Measurements from ENCODE around the gene FGF6.

Gene FGF6

DNA sequence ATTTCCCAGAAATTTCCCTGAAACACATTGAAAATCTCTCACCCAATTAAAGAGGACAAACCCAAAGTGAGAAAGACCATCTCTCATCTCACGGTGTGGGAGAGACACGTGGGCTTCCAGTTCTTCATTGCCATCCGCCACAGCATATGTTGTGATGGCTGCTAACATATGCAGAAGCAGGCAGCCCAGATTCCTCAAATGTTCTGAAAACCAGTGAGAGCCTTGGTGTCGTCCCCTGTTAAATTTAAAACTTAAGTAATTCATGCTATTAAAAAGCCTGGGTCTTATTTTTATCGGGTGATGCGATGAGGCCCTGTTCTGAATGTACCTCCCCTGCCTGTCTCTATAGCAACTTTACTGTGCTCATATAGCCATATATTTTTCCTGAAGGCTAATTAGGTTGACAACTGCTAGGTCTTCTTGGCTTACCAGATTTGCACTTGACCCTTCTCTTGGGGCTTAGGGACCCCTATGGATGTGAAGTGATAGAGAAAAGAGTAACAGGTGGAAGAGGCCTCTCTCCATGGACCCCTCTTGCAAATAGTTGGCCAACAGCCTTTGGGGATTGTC lies 2.8 kb upstream of the FGF6 start:
- DNase-seq (ENCODE audit: low read depth, low spot score) = no peak
- no peak overlapping the region for H3K27ac ChIP-seq

DNA sequence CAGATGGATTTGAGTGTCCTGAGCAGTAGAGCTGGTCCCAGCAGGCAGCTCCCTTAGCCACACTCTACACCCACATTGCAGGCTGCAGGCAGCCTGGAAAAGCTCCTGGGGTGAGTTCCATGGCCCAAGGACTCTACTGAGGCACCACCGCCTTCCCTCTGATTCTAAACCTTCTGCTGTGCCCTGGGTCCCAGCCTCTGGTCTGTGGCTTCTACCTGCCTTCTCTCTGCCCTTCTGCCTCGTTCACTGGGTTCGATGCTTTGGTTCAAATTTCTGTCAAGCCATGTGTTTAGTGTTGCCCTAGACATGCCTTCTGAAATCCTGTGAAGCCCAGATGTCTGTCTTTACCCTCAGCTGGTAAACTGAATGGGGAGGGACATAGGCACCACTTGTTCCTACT lies 1.5 kb upstream of the FGF6 start:
- DNase-seq (ENCODE audit: low read depth, low spot score) = no peak
- H3K27ac ChIP-seq = no peak overlapping the region

DNA sequence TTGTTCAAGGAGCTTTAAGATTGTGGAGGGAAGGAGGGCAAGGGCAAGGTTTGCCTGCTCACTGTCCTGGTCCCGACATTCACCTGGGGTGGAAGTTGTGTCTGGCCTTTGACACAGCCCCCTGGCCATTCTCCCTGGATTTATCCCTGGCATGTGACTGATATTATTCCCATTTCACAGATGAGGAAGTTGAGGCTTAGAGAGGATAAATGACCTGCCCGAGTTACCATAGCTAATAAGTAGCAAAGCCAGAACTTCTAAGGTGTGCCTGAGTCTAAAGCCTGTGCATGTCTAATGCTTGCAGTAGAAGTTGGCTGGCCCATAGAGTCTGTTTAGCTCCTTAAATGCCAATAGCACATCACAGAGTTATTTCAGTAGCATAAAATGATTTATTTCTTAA lies 720 bp upstream of the FGF6 start:
- no peak overlapping the region for H3K27ac ChIP-seq
- no peak for DNase-seq (ENCODE audit: low read depth, low spot score)

DNA sequence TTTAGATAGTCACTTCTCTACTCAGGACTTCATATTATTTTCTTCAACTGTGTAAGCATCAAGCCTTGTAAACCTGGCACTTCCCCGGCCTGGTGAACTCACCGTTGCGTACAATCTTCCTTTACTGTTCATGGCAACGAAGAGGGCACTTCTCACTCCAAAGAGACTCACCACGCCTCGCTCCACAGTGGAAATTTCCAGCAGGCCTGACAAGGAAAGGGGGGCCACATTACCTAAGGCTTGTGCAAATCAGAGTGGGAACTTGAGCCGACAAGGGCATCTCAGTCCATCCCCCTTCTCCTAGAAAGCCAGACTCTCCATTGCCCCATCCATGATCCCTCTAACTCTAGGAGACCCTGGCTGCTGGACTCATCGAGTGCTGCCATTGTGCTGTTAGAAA lies 1.6 kb downstream of the FGF6 start:
- no peak for DNase-seq (ENCODE audit: low read depth, low spot score)
- no peak overlapping the region for H3K27ac ChIP-seq

DNA sequence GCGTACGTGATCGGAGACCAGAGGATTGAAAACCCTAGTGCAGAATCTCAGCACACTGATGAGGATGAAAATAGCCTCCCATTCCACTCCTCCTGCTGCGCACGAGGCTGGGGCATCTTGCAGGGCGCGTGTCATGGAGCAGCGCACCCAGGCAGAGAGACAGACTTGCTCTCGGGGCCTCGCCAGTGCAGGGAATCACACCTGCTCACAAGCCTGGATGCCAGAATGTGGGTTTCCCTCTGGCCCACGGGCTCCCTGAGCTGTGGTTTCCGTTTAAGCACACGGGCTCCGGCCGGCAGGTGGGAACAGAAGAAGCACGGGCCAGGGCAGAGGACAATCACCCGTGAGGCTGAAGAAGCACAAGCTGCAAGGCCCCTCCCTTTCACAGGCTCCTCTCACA lies 2.0 kb downstream of the FGF6 start:
- no peak overlapping the region for H3K27ac ChIP-seq
- DNase-seq (ENCODE audit: low read depth, low spot score) = no peak

DNA sequence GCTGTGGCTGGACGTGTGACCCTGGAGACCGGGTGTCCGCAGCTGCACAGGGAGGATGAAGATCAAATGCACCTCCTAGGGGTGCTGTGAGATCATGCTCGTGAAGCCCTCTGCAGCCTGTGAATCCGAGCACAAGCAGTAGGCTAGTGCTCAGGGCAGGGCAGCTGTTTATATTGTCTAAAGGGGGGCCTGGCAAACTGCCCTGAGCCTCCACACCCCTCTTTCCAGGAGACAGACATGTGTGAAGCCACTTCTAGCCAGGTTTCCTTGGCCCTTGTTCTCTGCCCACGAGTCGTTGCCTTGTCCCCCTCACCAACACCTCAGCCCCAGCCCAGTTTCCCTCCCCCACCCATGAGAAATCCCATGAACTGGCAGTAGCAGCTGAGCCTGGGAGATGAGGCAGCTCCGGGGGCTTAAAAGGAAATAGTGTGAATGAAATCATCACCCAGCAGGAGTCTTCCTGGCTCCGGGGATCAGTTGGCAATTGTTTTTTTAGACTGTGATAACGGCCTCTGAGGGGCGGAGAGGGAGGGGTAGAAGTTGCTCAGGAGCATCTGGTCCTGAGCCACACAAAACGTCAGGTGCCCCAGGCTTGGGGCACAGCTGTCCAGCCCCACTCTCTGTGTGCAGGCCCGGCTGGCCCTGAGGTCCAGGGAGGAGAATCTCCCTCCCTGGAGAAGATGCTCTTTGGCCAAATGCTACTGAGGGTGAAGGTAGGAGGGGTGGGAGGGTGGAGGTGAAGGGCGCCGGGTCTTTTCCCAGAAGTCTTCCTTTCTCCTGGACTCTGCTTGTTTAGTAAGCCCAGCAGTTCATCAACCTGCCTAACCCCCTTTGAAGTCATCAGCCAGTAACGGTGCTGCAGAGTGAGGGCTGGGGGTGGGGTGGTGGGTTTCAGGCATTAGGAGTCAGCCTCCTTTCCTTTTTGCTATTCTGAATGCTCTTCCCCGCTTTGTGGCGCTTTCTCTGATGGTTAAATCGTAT lies 4.0 kb downstream of the FGF6 start:
- H3K27ac ChIP-seq = no peak overlapping the region
- DNase-seq (ENCODE audit: low read depth, low spot score) = no peak

DNA sequence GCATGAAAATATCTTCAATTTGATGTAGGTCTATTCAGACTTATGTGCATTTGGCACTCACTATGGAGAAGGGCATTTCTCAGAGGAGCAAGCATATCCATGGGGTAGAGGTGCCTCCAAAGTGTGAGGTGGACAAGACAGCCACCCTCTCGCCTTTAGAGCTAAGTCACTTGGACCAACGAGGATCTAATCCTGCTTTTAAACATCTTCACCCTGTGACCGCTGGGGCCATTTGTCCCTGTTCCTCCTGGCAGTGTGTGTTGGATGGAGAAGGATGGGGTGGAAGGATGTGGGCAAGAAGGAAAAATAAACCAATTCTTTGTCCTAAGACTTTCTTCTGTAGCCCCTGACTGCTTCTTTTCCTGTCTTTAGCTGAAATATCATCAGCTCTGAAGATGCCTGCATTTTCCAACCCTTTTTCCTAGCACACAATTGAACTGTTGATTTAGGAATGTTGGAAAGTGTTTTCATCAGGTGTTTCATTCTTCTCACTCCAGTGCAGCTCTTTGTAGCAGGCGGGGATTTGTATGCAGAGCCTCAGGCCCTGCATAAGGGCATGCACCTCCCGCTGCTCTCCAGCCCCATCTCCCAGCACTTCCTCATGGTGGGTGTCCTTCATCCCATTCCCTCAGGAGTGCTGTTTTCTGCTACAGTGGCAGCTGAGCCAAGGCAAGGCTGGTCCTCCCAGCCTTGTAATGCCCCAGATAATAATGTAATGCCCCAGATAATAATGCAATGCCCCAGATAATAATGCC lies 5.3 kb downstream of the FGF6 start:
- DNase-seq (ENCODE audit: low read depth, low spot score) = no peak
- no peak overlapping the region for H3K27ac ChIP-seq

DNA sequence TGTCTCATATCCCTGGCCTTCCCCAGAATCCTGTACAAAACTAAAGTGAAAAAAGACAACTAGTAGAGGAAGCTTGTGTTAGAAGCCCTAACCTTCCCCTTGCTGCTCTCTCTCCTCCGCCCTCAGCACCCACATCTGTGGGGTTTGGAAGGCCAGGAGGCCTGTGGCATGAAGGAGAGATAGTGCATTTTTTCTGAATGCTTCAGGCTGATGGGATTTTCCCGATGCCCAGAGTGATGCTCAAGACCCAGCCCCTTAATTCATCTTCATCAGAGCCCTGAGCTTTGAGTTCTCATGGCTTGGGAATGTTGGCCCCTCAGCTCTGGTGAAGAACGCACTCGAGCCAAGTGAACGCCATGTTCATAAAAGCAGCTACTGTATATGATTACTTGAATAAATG lies 5.9 kb downstream of the FGF6 start:
- no peak for DNase-seq (ENCODE audit: low read depth, low spot score)

DNA sequence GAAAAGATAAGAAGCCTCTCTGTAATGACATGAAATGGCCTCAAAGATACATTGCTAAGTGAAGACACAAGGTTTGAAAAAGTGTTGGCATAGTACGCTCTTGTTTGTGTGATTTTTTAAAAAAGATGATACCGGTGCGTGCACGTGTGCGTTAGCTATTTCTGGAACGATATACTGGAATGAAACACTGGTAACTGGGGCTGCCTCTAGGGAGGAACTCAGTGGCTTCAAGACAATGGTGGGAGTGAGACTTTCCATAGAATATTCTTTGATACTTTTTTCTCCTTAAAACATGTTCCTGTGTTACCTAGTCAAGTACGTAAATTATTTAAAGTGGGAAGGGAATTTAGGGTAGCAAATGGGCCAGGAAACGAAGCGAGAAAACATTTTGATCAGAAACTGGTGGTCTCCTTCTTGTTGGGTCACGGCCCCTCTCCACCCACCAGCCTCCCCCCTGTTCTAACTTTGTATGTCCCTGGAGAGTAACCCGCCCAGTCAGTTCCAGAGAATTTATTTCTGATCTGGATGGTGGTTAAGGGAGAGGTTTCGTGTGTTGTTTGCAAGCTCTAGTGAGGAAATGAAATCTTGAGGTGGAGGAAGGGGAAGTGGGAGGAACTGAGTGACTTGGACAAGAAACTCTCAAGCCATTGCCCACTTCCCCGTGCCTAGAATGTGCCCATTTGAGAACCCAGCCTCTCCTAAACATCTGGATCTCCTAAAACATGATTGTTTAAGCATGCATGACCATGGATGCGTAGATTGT lies 6.6 kb downstream of the FGF6 start:
- DNase-seq (ENCODE audit: low read depth, low spot score) = no peak
- H3K27ac ChIP-seq = no peak overlapping the region

More for the DNA sequence above, 5.9 kb downstream of the FGF6 start:
- no peak overlapping the region for H3K27ac ChIP-seq

DNA sequence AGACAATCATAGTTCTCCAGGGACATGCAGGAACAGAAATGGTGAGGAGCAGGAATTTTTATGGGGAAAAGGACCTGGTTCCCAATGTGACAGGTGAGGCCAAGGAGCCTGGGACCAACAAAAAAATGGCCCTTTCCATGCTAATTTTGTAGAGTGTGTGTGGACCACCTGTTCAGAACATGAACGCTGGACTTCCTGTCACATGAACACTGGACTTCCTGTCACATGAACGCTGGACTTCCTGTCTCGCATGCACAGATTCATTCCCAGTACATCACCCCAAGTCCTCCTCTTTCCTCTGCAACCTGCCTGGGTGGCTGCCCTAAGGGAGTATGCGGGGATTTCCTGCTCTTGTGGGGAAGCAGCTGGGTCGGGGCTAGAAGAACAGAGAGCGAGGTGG lies 10.1 kb downstream of the FGF6 start:
- H3K27ac ChIP-seq = no peak overlapping the region
- no peak for DNase-seq (ENCODE audit: low read depth, low spot score)

DNA sequence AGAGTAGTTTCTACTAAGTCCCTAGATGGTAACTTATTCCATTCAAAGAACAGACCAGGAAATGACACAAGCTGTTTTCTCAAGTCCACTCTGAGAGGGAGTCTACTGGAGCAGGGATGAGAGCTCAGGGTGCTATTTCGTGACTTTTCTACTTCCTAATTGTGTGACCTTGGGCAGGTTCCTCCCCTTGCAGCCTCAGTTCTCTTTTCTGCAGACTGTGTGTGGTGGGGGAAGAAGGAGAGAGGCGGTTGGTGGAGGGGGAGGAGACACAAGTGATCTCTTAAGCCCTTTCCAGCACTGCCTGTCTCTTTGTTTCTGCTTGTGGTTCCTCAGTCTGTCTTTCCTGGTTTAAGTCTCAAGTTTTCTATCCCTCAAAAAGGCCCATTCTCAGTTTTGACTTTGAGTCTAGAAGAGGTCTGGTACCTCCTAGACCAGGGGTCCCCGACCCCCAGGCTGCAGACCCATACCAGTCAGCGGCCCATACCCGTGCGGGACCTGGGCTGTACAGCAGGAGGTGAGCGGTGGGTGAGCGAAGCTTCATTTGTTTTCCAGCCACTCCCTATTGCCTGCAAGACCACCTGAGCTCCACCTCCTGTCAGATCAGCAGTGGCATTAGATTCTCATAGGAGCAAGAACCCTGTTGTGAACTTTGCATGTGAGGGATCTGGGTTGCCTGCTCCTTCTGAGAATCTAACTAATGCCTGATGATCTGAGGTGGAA lies 10.7 kb downstream of the FGF6 start:
- no peak for DNase-seq (ENCODE audit: low read depth, low spot score)
- no peak overlapping the region for H3K27ac ChIP-seq

DNA sequence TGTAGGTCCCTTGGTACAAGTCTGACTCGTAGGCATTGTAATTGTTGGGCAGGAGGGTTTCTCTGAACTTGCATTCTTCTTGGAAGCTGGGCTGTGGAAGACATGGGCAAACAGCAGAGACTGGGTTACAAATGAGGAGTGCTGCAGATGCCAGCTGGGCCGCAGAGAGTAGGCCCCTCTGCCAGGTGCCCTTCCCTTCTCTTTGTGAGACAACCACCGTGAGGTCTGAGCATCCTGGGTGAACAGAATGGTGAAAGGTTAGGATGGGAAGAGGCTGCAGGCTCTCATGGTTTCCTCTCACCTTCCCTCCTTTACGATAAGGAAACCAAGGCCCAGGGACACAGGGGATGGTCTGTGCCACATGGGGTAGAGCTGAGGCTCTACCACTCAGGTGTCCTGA lies 11.3 kb downstream of the FGF6 start:
- no peak for DNase-seq (ENCODE audit: low read depth, low spot score)
- no peak overlapping the region for H3K27ac ChIP-seq

DNA sequence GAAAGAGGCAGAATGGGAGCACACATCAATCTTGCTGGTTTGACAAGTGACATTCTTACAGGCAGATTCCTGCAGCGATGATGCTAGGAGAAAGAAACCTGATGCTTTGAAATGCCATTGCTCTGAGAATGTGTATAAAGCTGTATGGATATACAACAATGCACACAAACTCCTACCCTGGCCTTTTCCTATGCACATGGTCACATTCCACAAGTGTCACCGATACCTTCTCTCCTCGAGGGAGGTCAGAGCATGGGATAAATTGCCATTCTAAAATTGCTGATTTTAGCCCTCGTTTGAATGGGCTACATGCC lies 11.9 kb downstream of the FGF6 start:
- no peak overlapping the region for H3K27ac ChIP-seq
- DNase-seq (ENCODE audit: low read depth, low spot score) = no peak

DNA sequence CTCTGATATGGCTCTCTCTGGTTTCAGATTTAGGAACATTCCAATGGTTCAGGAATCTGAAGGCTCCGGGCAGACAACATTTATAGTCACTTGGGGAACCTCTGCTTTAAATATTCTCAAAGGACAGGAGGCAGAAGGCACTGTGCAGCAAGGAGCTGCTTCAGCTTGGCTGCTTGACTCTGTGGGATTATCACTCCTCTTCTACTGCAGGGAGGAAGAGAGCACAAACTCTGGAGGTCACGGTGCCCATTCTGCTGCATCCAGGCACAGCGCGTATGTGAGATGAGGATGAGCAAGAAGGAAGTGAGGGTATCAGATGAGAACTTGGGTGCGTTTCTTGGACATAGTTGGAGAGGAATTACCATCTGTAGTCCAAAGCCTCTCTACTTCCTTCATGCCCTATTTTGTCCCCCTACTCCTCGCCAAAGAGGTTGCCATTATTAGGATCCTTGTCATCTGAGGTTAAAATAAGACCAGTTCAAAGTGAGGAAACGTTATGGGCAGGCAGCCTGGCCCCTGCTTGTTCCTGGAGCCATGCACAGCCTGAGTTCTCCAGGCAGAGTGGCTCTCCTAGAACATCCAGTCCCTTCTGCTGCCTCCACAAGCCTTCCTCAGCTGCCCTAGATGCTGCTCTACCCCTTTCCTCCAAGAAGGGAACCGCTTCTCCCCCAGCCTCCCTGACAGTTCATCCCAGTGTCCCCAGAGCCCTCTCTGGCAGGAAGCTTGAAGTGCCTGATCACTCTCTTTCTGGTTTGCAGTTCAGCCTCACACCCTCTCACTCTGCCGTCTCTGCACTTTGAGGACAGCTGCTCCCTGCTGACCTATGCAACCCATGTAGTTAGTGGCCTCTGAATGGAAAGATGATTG lies 12.5 kb downstream of the FGF6 start:
- no peak overlapping the region for H3K27ac ChIP-seq
- no peak for DNase-seq (ENCODE audit: low read depth, low spot score)

DNA sequence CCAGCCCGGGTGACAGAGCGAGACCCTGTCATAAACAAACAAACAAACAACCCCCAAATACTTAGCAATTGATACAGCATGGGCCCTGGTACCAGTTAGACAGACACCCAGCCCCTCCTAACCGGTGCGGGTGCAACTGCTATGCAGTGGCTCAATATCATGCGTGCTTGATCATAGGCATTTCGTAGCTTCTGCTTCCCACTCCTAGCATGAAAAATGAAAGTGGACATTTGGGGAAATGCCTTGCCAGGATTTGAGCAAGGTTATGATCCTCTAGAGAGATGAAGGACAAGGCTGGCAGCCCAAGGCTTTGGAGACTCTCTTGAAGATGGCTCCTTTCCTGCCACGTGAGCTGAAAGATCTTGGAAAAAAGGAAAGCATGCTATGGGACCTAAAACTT lies 13.7 kb downstream of the FGF6 start:
- no peak overlapping the region for H3K27ac ChIP-seq
- DNase-seq (ENCODE audit: low read depth, low spot score) = no peak

DNA sequence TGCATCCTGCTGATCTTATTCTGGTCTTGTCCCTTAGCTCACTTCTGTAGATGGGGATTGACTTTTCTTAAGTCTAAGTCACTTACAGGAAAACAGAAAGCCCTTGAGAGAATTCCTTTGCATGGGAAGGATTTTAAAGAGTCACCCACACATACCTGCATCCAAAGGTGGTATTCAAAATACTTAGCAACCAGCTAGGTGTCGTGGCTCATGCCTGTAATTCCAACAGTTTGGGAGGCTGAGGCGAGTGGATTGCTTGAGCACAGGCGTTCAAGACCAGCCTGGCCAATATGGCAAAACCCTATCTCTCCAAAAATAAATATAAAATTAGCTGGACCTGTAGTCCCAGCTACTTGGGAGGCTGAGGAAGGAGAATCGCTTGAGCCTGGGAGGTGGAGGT lies 14.2 kb downstream of the FGF6 start:
- no peak overlapping the region for H3K27ac ChIP-seq
- DNase-seq (ENCODE audit: low read depth, low spot score) = no peak

DNA sequence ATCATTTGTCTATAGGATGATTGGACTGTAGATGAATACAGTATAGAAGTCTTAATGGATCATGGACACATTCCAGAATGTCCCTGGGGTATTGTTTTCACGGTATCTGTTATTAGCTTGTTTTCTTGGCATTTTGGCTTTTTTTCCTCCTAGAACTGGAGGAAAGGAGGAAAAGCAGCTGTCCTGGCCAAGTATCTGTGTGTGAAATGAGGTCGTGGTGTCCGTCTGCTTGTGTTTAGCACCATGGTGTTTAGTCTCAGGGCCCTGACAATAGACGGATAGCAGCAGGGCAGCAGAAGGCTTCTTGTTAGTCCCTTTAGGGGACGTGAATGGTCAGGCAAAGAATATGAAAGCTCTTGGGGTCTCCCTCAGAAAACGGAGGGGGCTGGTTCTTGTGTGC lies 21.2 kb downstream of the FGF6 start:
- DNase-seq (ENCODE audit: low read depth, low spot score) = no peak

DNA sequence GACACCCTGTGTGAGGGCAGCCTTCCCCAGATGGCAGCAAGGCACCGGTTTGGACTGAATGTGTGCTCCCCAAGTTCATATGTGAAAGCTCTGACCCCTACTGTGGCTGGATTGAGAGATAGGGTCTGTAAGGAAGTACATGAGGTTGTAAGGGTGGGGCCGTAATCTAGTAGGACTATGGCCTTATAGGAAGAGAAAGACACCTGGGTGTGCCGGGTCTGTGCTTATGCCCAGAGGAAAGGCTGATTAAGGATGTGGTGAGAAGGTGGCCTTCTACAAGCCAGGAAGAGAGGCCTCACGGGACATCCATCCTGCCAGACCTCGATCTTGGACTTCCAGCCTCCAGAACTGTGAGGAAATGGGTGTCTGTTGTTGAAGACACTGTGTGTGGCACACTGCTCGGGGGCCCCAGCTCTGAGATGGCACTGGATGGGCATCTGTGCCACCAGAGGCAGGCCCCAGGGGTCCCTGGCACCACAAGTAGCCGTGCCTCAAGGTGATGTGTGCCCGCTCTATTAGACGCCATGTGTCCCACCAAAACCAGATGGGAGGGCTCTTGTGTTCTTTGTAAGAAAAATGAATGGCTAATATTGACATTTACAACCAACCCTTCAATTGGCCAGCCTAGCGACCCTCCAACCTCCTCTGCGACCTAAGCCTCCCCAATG lies 22.0 kb downstream of the FGF6 start:
- H3K27ac ChIP-seq = no peak overlapping the region
- no peak for DNase-seq (ENCODE audit: low read depth, low spot score)

More for the DNA sequence above, 21.2 kb downstream of the FGF6 start:
- no peak overlapping the region for H3K27ac ChIP-seq

DNA sequence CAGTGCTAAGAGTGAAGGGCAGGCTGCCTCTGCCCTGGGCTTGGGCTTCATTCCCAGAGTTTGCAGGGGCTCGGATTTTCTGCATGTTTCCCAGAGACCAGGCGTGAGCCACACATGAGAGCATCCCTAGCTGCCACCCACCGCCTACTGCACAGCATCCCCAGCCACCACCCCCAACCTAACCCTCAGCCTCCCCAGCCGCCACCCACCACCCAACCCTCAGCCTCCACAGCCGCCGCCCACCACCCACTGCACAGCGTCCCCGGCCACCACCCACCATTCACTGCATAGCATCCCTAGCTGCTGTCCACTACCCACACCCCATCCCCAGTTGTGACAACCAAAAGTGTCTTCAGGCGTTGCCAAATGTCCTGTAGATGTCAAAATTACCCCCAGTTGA lies 22.6 kb downstream of the FGF6 start:
- no peak overlapping the region for H3K27ac ChIP-seq
- DNase-seq (ENCODE audit: low read depth, low spot score) = no peak

Data from epithelial cell of prostate (primary cell).